IPS DF 4.7 (cell line): ENCODE results near the gene PARS2.

Experiments
- DNase-seq: peaks from one replicate; pipeline ENCODE4 v3.0.0-alpha.2; 2013; ENCODE audit warnings: low spot score; ENCODE audit errors: extremely low read depth

The PARS2 gene

GRCh38 chr1:54736685-54737084 is 27.6 kb downstream of the PARS2 start:
- no peak for DNase-seq

GRCh38 chr1:54728027-54728426 is 36.3 kb downstream of the PARS2 start:
- DNase-seq: no peak

GRCh38 chr1:54724771-54725170 is 39.6 kb downstream of the PARS2 start:
- DNase-seq: no peak

GRCh38 chr1:54723985-54724384 is 40.3 kb downstream of the PARS2 start:
- DNase-seq: no peak

- DNase-seq: no peak
Measured at GRCh38 chr1:54721719-54722118, 42.6 kb downstream of the PARS2 start.

GRCh38 chr1:54716299-54717047 is 47.9 kb downstream of the PARS2 start:
- no peak for DNase-seq

GRCh38 chr1:54715493-54716298 is 48.6 kb downstream of the PARS2 start, which contains the start of gene TTC4:
Gene TTC4, plus strand, starts transcription at chr1:54715861. Its CDS starts 48 bp downstream, at chr1:54715909.
- peak; percentile 19 for DNase-seq

- DNase-seq: no peak
Measured at GRCh38 chr1:54714881-54715492, 49.3 kb downstream of the PARS2 start.

- DNase-seq: no peak
Measured at GRCh38 chr1:54711536-54711935, 52.8 kb downstream of the PARS2 start.

- DNase-seq: no peak
Measured at GRCh38 chr1:54710841-54711240, 53.5 kb downstream of the PARS2 start.

- no peak for DNase-seq
Measured at GRCh38 chr1:54710434-54710833, 53.9 kb downstream of the PARS2 start.

- no peak for DNase-seq
Measured at GRCh38 chr1:54709547-54710292, 54.6 kb downstream of the PARS2 start.

GRCh38 chr1:54708385-54708784 is 55.9 kb downstream of the PARS2 start:
- DNase-seq: no peak
